GM20431 (cell line): ENCODE data around the gene IMMP2L.
"Not testable (repeated sequence)": the region's sequence is repeated elsewhere in the genome, so short reads cannot be mapped to it uniquely, and the experiment has no call there.

Experiments
- in situ Hi-C: fragments of 300-500 bp; cut with MseI, MboI; formaldehyde crosslinking; loops from one replicate; pipeline ENCODE4 v1.15.0; 2020; ENCODE audit warnings: low sequenced_read_pairs; ENCODE audit not compliant: unreplicated experiment

Gene IMMP2L

GRCh38 chr7:111074071-111074747 lies 488.1 kb downstream of the IMMP2L start:
- in situ Hi-C loops, result no loop called here

GRCh38 chr7:111072658-111073057 lies 489.6 kb downstream of the IMMP2L start:
- in situ Hi-C loops, result not testable (repeated sequence)

- in situ Hi-C loops, result no loop called here
Measured at GRCh38 chr7:111071556-111071955, 490.7 kb downstream of the IMMP2L start.

DNA sequence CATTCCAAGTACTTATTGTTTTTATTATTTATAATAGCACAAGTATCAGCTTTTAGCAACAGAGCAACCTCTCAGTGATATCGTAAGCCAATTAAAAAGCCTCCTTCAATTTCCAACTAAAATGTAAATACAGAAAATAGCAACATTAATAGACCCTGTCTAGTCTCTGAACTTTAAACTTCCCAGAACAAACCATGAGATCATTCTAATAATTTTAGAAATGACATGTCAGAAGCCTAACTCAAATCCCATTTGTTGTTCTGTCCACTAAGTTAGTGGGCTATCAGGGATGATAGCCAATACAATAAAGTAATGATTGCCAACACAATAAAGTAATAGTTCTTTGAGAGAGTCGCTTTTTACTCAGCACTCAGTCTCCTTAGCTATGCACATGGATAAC lies 493.7 kb downstream of the IMMP2L start:
- in situ Hi-C loops, result no loop called here

GRCh38 chr7:111067682-111068081 lies 494.6 kb downstream of the IMMP2L start:
- in situ Hi-C loops, result no loop called here

- in situ Hi-C loops, result no loop called here
Measured at GRCh38 chr7:111067251-111067650, 495.0 kb downstream of the IMMP2L start.

DNA sequence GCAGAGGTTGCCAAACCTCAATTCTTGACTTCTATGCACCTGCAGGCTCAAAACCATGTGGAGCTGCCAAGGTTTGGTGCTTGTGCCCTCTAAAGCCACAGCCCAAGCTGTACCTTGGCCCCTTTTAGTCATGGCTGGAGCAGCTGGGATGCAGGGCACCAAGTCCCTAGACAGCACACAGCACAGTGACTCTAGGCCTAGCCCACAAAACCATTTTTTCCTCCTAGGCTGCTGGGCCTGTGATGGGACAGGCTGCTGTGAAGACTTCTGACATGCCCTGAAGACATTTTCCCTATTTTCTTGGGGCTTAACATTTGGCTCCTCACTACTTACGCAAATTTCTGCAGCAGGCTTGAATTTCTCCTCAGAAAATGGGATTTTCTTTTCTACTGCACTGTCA lies 499.1 kb downstream of the IMMP2L start:
- in situ Hi-C loops, result no loop called here

GRCh38 chr7:111059833-111060232 lies 502.5 kb downstream of the IMMP2L start:
- in situ Hi-C loops, result no loop called here

GRCh38 chr7:111057066-111057465 lies 505.2 kb downstream of the IMMP2L start:
- in situ Hi-C loops, result no loop called here

DNA sequence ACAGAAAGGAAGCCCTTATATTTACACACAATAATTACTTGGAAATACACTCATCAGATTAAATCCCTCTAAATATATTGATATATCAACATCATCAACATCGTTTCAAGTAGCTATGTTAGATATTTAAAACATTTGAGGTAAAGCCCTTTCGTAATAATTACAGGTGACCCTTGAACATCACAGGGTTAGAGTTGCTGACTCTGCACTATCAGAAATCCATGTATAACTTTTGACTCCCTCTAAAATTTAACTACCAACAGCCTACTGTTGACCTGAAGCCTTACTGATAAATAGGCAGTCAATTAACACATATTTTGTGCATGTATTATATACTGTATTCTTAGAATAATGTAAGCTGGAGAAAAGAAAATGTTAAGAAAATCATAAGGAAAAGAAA lies 505.9 kb downstream of the IMMP2L start:
- in situ Hi-C loops, result no loop called here

- in situ Hi-C loops, result no loop called here
Measured at GRCh38 chr7:111053035-111053434, 509.3 kb downstream of the IMMP2L start.

DNA sequence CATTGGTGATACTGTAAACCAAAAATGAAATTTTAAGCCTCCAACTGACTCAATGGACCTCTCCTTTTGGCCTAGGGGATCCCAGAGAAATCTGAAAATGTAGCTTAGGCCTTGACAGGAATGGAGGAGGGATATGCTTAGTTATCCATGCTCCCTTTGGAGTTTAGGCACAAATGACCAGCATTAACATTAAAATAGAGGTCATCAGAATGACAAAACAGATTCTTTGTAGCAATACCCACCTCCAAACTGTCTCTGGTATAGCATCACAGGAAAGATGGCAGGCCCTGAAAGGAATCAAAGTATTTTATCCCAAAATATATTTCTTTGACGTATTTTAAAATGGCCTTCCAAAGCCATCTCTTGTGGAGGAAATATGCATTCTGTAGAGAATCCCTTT lies 510.5 kb downstream of the IMMP2L start:
- in situ Hi-C loops, result no loop called here

DNA sequence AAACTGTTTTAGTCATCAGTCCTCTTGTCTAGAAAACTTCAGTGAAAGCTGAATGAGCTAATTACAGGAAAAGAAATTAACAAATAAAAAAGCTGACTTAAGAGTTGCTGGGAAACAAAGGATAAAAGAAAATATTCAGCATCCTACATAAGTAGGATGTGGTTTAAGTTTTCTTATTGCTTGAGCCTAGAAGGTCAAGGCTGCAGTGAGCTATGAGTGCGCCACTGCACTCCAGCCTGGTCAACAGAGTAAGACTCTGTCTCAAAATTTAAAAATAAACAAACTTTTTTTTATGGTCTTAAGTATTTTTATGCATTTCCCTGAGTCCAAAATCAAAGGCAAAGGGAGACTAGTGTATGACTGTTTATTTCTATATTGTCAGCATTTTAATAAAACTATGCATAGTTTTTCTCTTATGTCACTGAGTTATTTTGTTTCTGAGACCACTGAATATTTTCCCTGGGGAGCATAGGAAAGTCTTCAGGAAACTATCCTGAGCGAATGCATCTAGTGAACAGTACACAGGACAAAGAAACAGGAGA lies 511.3 kb downstream of the IMMP2L start:
- in situ Hi-C loops, result no loop called here

- in situ Hi-C loops, result no loop called here
Measured at GRCh38 chr7:111049971-111050680, 512.2 kb downstream of the IMMP2L start.

DNA sequence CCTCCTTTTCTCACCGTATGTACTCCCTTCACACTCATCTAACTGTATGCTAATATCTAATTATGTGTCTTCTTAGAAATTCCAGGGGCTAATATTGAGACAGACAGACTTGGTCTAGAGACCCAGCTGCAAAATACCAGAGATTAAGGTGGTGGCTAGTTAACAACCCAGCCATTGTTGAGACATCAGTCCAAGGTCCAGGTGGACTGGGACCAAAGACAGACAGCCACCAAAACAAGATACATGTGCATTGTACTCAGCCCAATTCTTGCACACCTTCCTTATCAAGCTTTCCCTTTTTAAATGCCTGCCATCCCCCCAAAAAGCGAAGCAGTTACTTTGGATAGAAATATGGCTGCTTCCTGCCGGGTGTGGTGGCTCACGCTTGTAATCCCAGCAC lies 514.7 kb downstream of the IMMP2L start:
- in situ Hi-C loops, result no loop called here

DNA sequence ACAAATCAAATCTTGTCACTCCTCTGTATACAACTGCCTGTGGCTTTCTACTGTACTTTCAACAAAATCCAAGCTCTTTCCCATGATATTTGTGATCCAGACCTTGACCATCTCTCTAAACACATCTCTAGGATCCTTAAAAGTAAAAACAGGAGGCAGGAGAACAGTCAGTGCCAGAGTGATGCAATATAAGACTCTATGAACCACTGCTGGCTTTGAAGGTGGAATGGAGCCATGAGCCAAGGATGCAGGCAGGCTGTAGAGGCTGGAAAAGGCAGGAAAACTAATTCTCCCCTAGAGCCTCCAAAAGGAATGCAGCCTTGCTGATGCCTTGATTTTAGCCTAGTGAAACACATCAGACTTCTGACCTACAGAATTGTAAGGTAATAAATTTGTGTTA lies 516.8 kb downstream of the IMMP2L start:
- in situ Hi-C loops, result no loop called here

GRCh38 chr7:111043561-111043960 lies 518.7 kb downstream of the IMMP2L start:
- in situ Hi-C loops, result no loop called here

DNA sequence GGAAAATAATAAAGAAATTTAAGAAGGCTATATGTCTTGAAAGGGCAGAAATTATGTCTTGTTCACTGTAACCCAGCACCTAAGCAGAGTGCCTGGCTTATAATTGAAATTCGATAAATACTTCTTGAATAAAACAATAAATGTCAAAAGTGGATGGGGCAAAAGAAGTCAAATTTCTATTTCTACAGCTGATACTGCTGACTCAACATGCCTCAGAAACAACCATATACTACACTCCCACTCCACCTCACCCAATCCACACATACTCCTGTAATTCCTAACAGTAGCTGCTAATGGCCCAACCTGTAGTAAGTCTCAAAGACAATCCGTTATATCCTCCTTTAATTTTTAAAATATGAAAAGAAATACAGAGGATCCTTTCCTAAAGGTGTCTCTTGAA lies 519.5 kb downstream of the IMMP2L start:
- in situ Hi-C loops, result no loop called here

GRCh38 chr7:111041577-111041976 lies 520.7 kb downstream of the IMMP2L start:
- in situ Hi-C loops, result no loop called here

DNA sequence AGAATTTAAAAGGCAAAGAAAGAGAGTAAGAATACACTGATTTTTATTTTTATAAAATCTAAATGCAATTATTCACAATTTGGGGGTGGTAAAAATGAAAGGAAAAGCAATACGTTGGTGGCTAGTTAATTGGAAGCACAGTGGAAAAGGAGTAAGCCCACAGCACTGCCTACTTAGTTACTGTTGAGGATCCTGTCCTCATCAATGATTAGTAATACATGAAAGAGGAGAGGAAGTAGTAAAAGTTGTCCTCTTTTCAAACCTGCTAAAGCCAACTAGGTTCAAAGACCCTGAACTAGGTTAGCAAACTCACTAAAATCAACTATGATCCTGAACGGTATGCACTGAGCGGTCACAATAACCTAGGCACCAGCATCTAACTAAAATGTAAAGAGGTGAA lies 524.1 kb downstream of the IMMP2L start:
- in situ Hi-C loops, result no loop called here

GRCh38 chr7:111031916-111032315 lies 530.4 kb downstream of the IMMP2L start:
- in situ Hi-C loops, result no loop called here

DNA sequence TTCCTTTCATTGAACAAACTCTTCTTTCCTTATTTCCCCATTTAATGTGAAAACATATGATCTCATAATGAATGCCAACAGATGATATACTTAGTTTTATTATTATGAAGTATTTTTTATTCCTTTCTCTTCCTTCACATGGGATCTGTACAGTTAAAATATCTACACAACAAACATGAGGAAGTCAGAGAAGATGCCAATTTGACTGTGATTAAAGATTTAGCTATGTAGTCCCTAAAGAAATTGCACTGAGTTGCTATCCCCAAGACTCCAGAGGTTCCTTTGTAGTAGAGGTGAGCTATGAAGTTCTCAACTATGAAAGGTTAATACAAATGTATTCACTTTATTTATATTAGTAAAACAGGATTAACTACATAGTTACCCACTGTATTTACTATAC lies 532.0 kb downstream of the IMMP2L start:
- in situ Hi-C loops, result no loop called here
